Right lobe of liver (tissue), 4 donors: ENCODE results near the gene TSKS.

Source experiments
- CTCF ChIP-seq, 4 donors: fragments of 200-600 bp in 3 of 4; fragments of 450-650 bp in 1 of 4; IDR thresholded peaks; one replicate each; pipeline versions ENCODE4 v1.5.1 to v1.8.0; 2016 to 2022; ENCODE audit warnings: antibody characterized with exemption in 4 of 4, mild to moderate bottlenecking in 2 of 4
- POLR2A ChIP-seq: fragments of 450-650 bp; IDR thresholded peaks from one replicate; pipeline ENCODE4 v1.6.1; 2017; ENCODE audit warnings: antibody characterized with exemption, mild to moderate bottlenecking
- donor health status: DM: no; HTN: no; CAD: no.
- donor health status: DM: no; HTN: no; CAD: no.
- donor health status: DM: no; HTN: yes; CAD: no.

- TF ChIP-seq CTCF (IDR thresholded peaks at IDR 0.05): no peak
- no peak for TF ChIP-seq POLR2A
Observed at GRCh38 chr19:49761249-49761624, 1.9 kb downstream of the TSKS start.
